Embryonic facial prominence (tissue), 1 donor: ENCODE measurements around the gene PSMC3.

Experiments
- DNase-seq: peaks from one replicate; pipeline ENCODE4 v3.0.0-alpha.2; 2016; ENCODE audit errors: extremely low spot score

The PSMC3 gene

GRCh38 chr11:47426062-47426956 is at the start of gene PSMC3:
Gene PSMC3, minus strand, starts transcription at chr11:47426439. Its CDS starts 160 bp downstream, at chr11:47426279.
- peak; percentile 92 for DNase-seq

GRCh38 chr11:47470671-47471070 is 44.4 kb upstream of the PSMC3 start:
- DNase-seq, result no peak

- DNase-seq, result no peak
These were observed 43.3 kb upstream of the PSMC3 start for GRCh38 chr11:47469361-47470179.

GRCh38 chr11:47468598-47469214 is 42.5 kb upstream of the PSMC3 start:
- DNase-seq, result no peak

GRCh38 chr11:47467357-47467756 is 41.1 kb upstream of the PSMC3 start:
- DNase-seq, result no peak

- DNase-seq, result no peak
These were observed 40.5 kb upstream of the PSMC3 start for GRCh38 chr11:47466701-47467250.

- no peak for DNase-seq
These were observed 40.0 kb upstream of the PSMC3 start for GRCh38 chr11:47466201-47466600.

GRCh38 chr11:47464483-47464882 is 38.2 kb upstream of the PSMC3 start:
- no peak for DNase-seq

GRCh38 chr11:47461876-47462275 is 35.6 kb upstream of the PSMC3 start:
- no peak for DNase-seq

GRCh38 chr11:47460571-47461235 is 34.5 kb upstream of the PSMC3 start:
- no peak for DNase-seq

- DNase-seq, result peak; percentile 49
These were observed 28.0 kb upstream of the PSMC3 start for GRCh38 chr11:47454258-47454671.

- DNase-seq, result no peak
These were observed 27.1 kb upstream of the PSMC3 start for GRCh38 chr11:47453365-47453764.

GRCh38 chr11:47451990-47452389 is 25.8 kb upstream of the PSMC3 start:
- DNase-seq, result no peak

GRCh38 chr11:47451436-47451835 is 25.2 kb upstream of the PSMC3 start:
- DNase-seq, result no peak

GRCh38 chr11:47449541-47449940 is 23.3 kb upstream of the PSMC3 start:
- DNase-seq, result no peak

GRCh38 chr11:47448566-47449427 is 22.6 kb upstream of the PSMC3 start, which contains the start of gene RAPSN:
Gene RAPSN, minus strand, starts transcription at chr11:47449136. Its CDS starts 172 bp downstream, at chr11:47448964.
- no peak for DNase-seq

- no peak for DNase-seq
These were observed 21.7 kb upstream of the PSMC3 start for GRCh38 chr11:47447906-47448305.

GRCh38 chr11:47446833-47447232 is 20.6 kb upstream of the PSMC3 start:
- DNase-seq, result no peak

GRCh38 chr11:47445840-47446239 is 19.6 kb upstream of the PSMC3 start:
- no peak for DNase-seq

- no peak for DNase-seq
These were observed 17.6 kb upstream of the PSMC3 start for GRCh38 chr11:47443817-47444216.
